Astrocyte (in vitro differentiated cells and primary cell): ENCODE data around the gene APOH. TPM values are rescaled to one million over a fixed set of nuclear protein-coding genes. Genes with fewer than 3 reads are reported as not detected.

ENCODE experiments used
- DNase-seq: peaks from one replicate; pipeline ENCODE4 v3.0.0-alpha.2; 2010; ENCODE audit warnings: low read depth
- FAIRE-seq: peaks from 2 replicates; lab custom pipeline; 2011; peaks lifted over from hg19 to GRCh38; lab: Jason Lieb, UNC
- H2AFZ ChIP-seq: 2 replicates; pipeline ENCODE4 v1.6.0; 2012; ENCODE audit warnings: low read depth, low read length, inconsistent platforms
- H3K27ac ChIP-seq: 2 replicates; pipeline ENCODE4 v1.5.1; 2011; ENCODE audit warnings: low read depth, low read length, inconsistent platforms
- H3K27me3 ChIP-seq: 2 replicates; pipeline ENCODE4 v1.6.0; 2011; ENCODE audit warnings: low read length, inconsistent platforms; ENCODE audit not compliant: insufficient read depth
- H3K36me3 ChIP-seq: 2 replicates; pipeline ENCODE4 v1.5.1; 2011; ENCODE audit warnings: low read length, inconsistent platforms; ENCODE audit not compliant: insufficient read depth
- H3K4me1 ChIP-seq: 2 replicates; pipeline ENCODE4 v1.5.1; 2011; ENCODE audit warnings: low read length, inconsistent platforms; ENCODE audit not compliant: insufficient read depth
- H3K4me2 ChIP-seq: 2 replicates; pipeline ENCODE4 v1.6.0; 2012; ENCODE audit warnings: low read length, inconsistent platforms
- H3K4me3 ChIP-seq: 2 replicates; pipeline ENCODE4 v1.5.1; 2011; ENCODE audit warnings: low read depth, mild to moderate bottlenecking, low read length, inconsistent platforms; ENCODE audit not compliant: insufficient read depth
- H3K79me2 ChIP-seq: 2 replicates; pipeline ENCODE4 v1.6.0; 2012; ENCODE audit warnings: mild to moderate bottlenecking, low read length, inconsistent platforms; ENCODE audit not compliant: insufficient read depth
- H3K9ac ChIP-seq: 2 replicates; pipeline ENCODE4 v1.6.0; 2012; ENCODE audit warnings: mild to moderate bottlenecking, low read length, inconsistent platforms
- H3K9me3 ChIP-seq: 2 replicates; pipeline ENCODE4 v1.5.1; 2012; ENCODE audit warnings: low read depth, mild to moderate bottlenecking, low read length, inconsistent platforms; ENCODE audit not compliant: insufficient read depth
- H4K20me1 ChIP-seq: 2 replicates; pipeline ENCODE4 v1.6.0; 2012; ENCODE audit warnings: low read length, inconsistent platforms; ENCODE audit not compliant: insufficient read depth
- H3K27ac Mint-ChIP-seq: one replicate; pipeline ENCODE4 v1.8.0; 2021; ENCODE audit warnings: mild to moderate bottlenecking, mixed read lengths; ENCODE audit not compliant: unreplicated experiment
- H3K27me3 Mint-ChIP-seq: one replicate; pipeline ENCODE4 v1.8.0; 2021; ENCODE audit warnings: low read depth, mixed read lengths; ENCODE audit not compliant: unreplicated experiment
- H3K36me3 Mint-ChIP-seq: one replicate; pipeline ENCODE4 v1.8.0; 2021; ENCODE audit warnings: low read depth, mixed read lengths; ENCODE audit not compliant: unreplicated experiment
- H3K4me1 Mint-ChIP-seq: one replicate; pipeline ENCODE4 v1.8.0; 2021; ENCODE audit warnings: low read depth, mixed read lengths; ENCODE audit not compliant: unreplicated experiment
- H3K4me3 Mint-ChIP-seq: one replicate; pipeline ENCODE4 v1.8.0; 2021; ENCODE audit warnings: mild to moderate bottlenecking, moderate library complexity, mixed read lengths; ENCODE audit not compliant: unreplicated experiment
- H3K9me3 Mint-ChIP-seq: one replicate; pipeline ENCODE4 v1.8.0; 2021; ENCODE audit warnings: mild to moderate bottlenecking, mixed read lengths; ENCODE audit not compliant: unreplicated experiment
- CTCF ChIP-seq: IDR thresholded peaks from 2 replicates; pipeline ENCODE4 v1.5.1; 2011; ENCODE audit warnings: low read depth, mild to moderate bottlenecking, inconsistent platforms, low read length, moderate library complexity; ENCODE audit not compliant: insufficient read depth
- EZH2 ChIP-seq: IDR thresholded peaks from 2 replicates; pipeline ENCODE4 v1.6.1; 2012; ENCODE audit warnings: mild to moderate bottlenecking, low read length, inconsistent platforms; ENCODE audit not compliant: insufficient read depth
- total RNA-seq: library from RNA; stranded (reverse); gene quantifications from 2 replicates; pipeline ENCODE4 v1.2.1, GENCODE V29; 2021

APOH gene
- total RNA-seq, 1 donor from 2014 or later, result not detected

- Mint-ChIP-seq H3K27me3 (no peaks in the 10 kb centered on the region), H3K4me3 (peak overlapping the region; percentile 22), H3K27ac (peak overlapping the region; percentile 75), H3K36me3 (no peaks in the 10 kb centered on the region), H3K4me1 (peaks cover 38% of the 10 kb centered on the region), H3K9me3 (peaks cover 2% of the 10 kb centered on the region)
- TF ChIP-seq CTCF (no peak), EZH2 (no peak)
- H3K4me2 ChIP-seq, result peak overlapping the region; percentile 81
- H3K9ac ChIP-seq, result peak overlapping the region; percentile 67
- no peaks in the 10 kb centered on the region for H3K9me3 ChIP-seq
- H3K27ac ChIP-seq, result peak overlapping the region; percentile 75
- H2AFZ ChIP-seq, result no peak overlapping the region
- no peaks in the 10 kb centered on the region for H3K27me3 ChIP-seq
- DNase-seq (peak; percentile 94), FAIRE-seq (no peak)
- H4K20me1 ChIP-seq, result no peaks in the 10 kb centered on the region
- no peaks in the 10 kb centered on the region for H3K36me3 ChIP-seq
- no peaks in the 10 kb centered on the region for H3K79me2 ChIP-seq
- H3K4me3 ChIP-seq, result peak overlapping the region; percentile 33
- peaks cover 38% of the 10 kb centered on the region for H3K4me1 ChIP-seq
Measured at GRCh38 chr17:66272811-66273585, 43.8 kb upstream of the APOH start.

- Histone ChIP-seq H3K4me2 (no peak overlapping the region), H3K36me3 (no peaks in the 10 kb centered on the region), H2AFZ (no peak overlapping the region), H3K4me3 (no peak overlapping the region), H3K27me3 (no peaks in the 10 kb centered on the region), H3K79me2 (no peaks in the 10 kb centered on the region), H3K27ac (no peak overlapping the region), H3K4me1 (peaks cover 37% of the 10 kb centered on the region), H3K9me3 (no peaks in the 10 kb centered on the region), H3K9ac (no peak overlapping the region), H4K20me1 (no peaks in the 10 kb centered on the region)
- DNase-seq (no peak), FAIRE-seq (no peak)
- peaks cover 39% of the 10 kb centered on the region for H3K4me1 Mint-ChIP-seq
- TF ChIP-seq CTCF (no peak), EZH2 (no peak)
- no peak overlapping the region for H3K4me3 Mint-ChIP-seq
- H3K9me3 Mint-ChIP-seq, result peaks cover 2% of the 10 kb centered on the region
- no peaks in the 10 kb centered on the region for H3K27me3 Mint-ChIP-seq
- peaks cover 2% of the 10 kb centered on the region for H3K36me3 Mint-ChIP-seq
- H3K27ac Mint-ChIP-seq, result no peak overlapping the region
Measured at GRCh38 chr17:66271512-66271911, 42.3 kb upstream of the APOH start.

GRCh38 chr17:66270106-66270505 is 40.9 kb upstream of the APOH start:
- H3K4me3 Mint-ChIP-seq, result no peak overlapping the region
- Histone ChIP-seq H3K4me1 (peaks cover 27% of the 10 kb centered on the region), H3K79me2 (no peaks in the 10 kb centered on the region), H3K27me3 (no peaks in the 10 kb centered on the region), H3K27ac (no peak overlapping the region), H2AFZ (no peak overlapping the region), H3K9ac (no peak overlapping the region), H3K4me3 (no peak overlapping the region), H3K9me3 (no peaks in the 10 kb centered on the region), H3K4me2 (no peak overlapping the region), H4K20me1 (no peaks in the 10 kb centered on the region), H3K36me3 (no peaks in the 10 kb centered on the region)
- peak overlapping the region; percentile 36 for H3K27ac Mint-ChIP-seq
- TF ChIP-seq CTCF (no peak), EZH2 (no peak)
- peaks cover 2% of the 10 kb centered on the region for H3K9me3 Mint-ChIP-seq
- H3K27me3 Mint-ChIP-seq, result no peaks in the 10 kb centered on the region
- FAIRE-seq (no peak), DNase-seq (no peak)
- peaks cover 29% of the 10 kb centered on the region for H3K4me1 Mint-ChIP-seq
- peaks cover 2% of the 10 kb centered on the region for H3K36me3 Mint-ChIP-seq
